Adrenal gland (tissue), 5 donors: Measurements from ENCODE around the gene SH3GLB2.

Source experiments
- POLR2A ChIP-seq, 2 donors: fragments of 450-650 bp; IDR thresholded peaks; one replicate each; pipeline ENCODE4 v1.6.1; 2017; ENCODE audit warnings: antibody characterized with exemption in 2 of 2, mild to moderate bottlenecking in 2 of 2, moderate library complexity in 1 of 2
- TF ChIP-seq, protein P1 (sequence below), 6 experiments: fragments of 450-650 bp in 4 of 6; fragments of 200-600 bp in 2 of 6; sonication (generic) in 1 of 6; IDR thresholded peaks; 1 replicate in 5 of 6; 2 replicates in 1 of 6; pipeline versions ENCODE4 v1.5.1 to v1.8.0; 2016 to 2021; ENCODE audit warnings: antibody characterized with exemption in 6 of 6, mild to moderate bottlenecking in 2 of 6, moderate library complexity in 1 of 6
- donor health status: DM: no; HTN: no; CAD: no.

DNA sequence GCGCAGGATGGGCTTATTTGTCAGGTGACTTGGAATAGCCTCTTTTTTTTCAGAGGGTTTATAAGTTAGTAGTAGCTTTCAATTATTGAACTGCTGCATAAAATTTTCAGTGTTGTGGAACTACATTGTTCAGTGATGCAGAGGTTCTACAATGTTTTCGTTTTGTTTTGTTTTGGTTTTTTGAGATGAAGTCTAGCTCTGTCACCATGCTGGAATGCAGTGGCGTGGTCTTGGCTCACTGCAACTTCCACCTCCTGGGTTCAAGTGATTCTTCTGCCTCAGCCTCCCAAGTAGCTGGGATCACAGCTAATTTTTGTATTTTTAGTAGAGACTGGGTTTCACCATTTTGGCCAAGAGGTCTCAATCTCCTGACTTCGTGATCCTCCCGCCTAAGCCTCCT lies 58.6 kb downstream of the SH3GLB2 start:
- TF ChIP-seq, protein P1, sequence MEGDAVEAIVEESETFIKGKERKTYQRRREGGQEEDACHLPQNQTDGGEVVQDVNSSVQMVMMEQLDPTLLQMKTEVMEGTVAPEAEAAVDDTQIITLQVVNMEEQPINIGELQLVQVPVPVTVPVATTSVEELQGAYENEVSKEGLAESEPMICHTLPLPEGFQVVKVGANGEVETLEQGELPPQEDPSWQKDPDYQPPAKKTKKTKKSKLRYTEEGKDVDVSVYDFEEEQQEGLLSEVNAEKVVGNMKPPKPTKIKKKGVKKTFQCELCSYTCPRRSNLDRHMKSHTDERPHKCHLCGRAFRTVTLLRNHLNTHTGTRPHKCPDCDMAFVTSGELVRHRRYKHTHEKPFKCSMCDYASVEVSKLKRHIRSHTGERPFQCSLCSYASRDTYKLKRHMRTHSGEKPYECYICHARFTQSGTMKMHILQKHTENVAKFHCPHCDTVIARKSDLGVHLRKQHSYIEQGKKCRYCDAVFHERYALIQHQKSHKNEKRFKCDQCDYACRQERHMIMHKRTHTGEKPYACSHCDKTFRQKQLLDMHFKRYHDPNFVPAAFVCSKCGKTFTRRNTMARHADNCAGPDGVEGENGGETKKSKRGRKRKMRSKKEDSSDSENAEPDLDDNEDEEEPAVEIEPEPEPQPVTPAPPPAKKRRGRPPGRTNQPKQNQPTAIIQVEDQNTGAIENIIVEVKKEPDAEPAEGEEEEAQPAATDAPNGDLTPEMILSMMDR (IDR thresholded peaks at IDR 0.05): no peak
- TF ChIP-seq POLR2A (IDR thresholded peaks at IDR 0.05): no peak
